HCT116 (cell line): ENCODE results near the gene MBD3L3. TPM values are rescaled to one million over a fixed set of nuclear protein-coding genes. Genes with fewer than 3 reads are reported as not detected.

ENCODE experiments used
- total RNA-seq: library from RNA; stranded (reverse); gene quantifications from one replicate; pipeline ENCODE4 v1.2.1, GENCODE V29; 2021; ENCODE audit not compliant: unreplicated experiment

The MBD3L3 gene
- total RNA-seq, 1 experiment from 2014 or later = not detected

Other genes with a start within 250 kb of the MBD3L3 start
- gene ADGRE1, start 171.1 kb downstream of the MBD3L3 start, total RNA-seq = not detected
- gene MBD3L2B, start 37.2 kb downstream of the MBD3L3 start, total RNA-seq = not detected
- gene MBD3L5, start 28.1 kb downstream of the MBD3L3 start, total RNA-seq = not detected
- gene MBD3L4, start 18.5 kb downstream of the MBD3L3 start, total RNA-seq = not detected
- not detected for gene MBD3L2, start 9.4 kb downstream of the MBD3L3 start, total RNA-seq
- 7.8 TPM for gene ZNF557, start 11.0 kb upstream of the MBD3L3 start, total RNA-seq
- gene INSR, start 235.7 kb upstream of the MBD3L3 start, total RNA-seq = 25.4 TPM